ENCODE results near the gene HRG. TPM values are rescaled to one million over a fixed set of nuclear protein-coding genes. Genes with fewer than 3 reads are reported as not detected.
A peak's percentile ranks its signal among the peaks of the same experiment; 100 is the strongest.

HRG gene
- polyA plus RNA-seq, 1 donor (not counting 4 experiments of a cell fraction or from before 2014, with no cell fraction given): 0.03 TPM

DNA sequence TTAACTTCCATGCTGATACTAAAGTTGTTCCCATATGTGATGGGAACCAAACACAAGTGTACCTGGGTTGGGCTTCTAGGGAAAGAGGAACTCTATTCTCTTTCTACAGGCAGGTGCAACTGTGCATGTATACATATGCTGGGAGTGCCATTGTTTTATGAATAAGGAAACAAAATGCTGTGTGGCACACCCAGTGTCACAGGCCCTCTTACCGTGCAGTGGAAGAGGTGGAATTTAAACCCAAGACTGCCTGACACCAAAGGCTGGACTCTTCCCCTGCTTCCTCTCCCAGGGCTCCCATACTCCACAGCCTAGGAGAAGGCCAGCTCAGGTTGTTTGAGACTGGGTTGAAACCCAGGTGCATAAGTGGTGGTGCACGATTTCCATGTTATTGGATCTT lies 27.6 kb upstream of the HRG start:
- Histone ChIP-seq H2AFZ (ENCODE audit: control insufficient read depth, low read length) (no peak overlapping the region), H3K4me2 (ENCODE audit: control insufficient read depth, extremely low read depth, insufficient read depth, low read depth, low read length) (no peak overlapping the region), H3K27me3 (ENCODE audit: control insufficient read depth, extremely low read depth, insufficient read depth, low read length) (no peaks in the 10 kb centered on the region), H3K9ac (ENCODE audit: control insufficient read depth, extremely low read depth, insufficient read depth, low read length) (no peak overlapping the region), H3K36me3 (ENCODE audit: control insufficient read depth in 2 of 2, extremely low read depth in 1 of 2, insufficient read depth in 2 of 2, low read length in 2 of 2) (no peaks in the 10 kb centered on the region), H4K20me1 (ENCODE audit: control insufficient read depth, extremely low read depth, insufficient read depth, low read length) (no peaks in the 10 kb centered on the region), H3K9me1 (ENCODE audit: control insufficient read depth, extremely low read depth, insufficient read depth, low read length) (no peaks in the 10 kb centered on the region), H3K79me2 (ENCODE audit: control insufficient read depth, insufficient read depth, low read length) (no peaks in the 10 kb centered on the region), H3K4me1 (ENCODE audit: control insufficient read depth, extremely low read depth, insufficient read depth, low read length) (peaks cover 41% of the 10 kb centered on the region), H3K4me3 (ENCODE audit: control insufficient read depth in 2 of 3, extremely low read depth in 1 of 3, insufficient read depth in 2 of 3, low read depth in 1 of 3, low read length in 3 of 3) (no peak overlapping the region), H3K27ac (ENCODE audit: control insufficient read depth, insufficient read depth, low read length) (no peak overlapping the region), H3K9me3 (ENCODE audit: control insufficient read depth, low read depth, low read length) (no peaks in the 10 kb centered on the region)
- TF ChIP-seq, protein P1, sequence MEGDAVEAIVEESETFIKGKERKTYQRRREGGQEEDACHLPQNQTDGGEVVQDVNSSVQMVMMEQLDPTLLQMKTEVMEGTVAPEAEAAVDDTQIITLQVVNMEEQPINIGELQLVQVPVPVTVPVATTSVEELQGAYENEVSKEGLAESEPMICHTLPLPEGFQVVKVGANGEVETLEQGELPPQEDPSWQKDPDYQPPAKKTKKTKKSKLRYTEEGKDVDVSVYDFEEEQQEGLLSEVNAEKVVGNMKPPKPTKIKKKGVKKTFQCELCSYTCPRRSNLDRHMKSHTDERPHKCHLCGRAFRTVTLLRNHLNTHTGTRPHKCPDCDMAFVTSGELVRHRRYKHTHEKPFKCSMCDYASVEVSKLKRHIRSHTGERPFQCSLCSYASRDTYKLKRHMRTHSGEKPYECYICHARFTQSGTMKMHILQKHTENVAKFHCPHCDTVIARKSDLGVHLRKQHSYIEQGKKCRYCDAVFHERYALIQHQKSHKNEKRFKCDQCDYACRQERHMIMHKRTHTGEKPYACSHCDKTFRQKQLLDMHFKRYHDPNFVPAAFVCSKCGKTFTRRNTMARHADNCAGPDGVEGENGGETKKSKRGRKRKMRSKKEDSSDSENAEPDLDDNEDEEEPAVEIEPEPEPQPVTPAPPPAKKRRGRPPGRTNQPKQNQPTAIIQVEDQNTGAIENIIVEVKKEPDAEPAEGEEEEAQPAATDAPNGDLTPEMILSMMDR (optimal IDR thresholded peaks at IDR 0.05 in 1 of 3, IDR thresholded peaks at IDR 0.05 in 1 of 3, conservative IDR thresholded peaks at IDR 0.05 in 1 of 3; ENCODE audit: extremely low read depth in 1 of 3, insufficient read depth in 2 of 3, low read length in 3 of 3): no peak
- TF ChIP-seq EZH2 (IDR thresholded peaks at IDR 0.05; ENCODE audit: low read length): no peak
- FAIRE-seq (no peak), DNase-seq (ENCODE audit: low read depth, low spot score) (no peak)
- dilution Hi-C loops (cut with MboI; ENCODE audit: extremely low pct_ligation_motif_present, low sequenced_read_pairs): no loop called here

DNA sequence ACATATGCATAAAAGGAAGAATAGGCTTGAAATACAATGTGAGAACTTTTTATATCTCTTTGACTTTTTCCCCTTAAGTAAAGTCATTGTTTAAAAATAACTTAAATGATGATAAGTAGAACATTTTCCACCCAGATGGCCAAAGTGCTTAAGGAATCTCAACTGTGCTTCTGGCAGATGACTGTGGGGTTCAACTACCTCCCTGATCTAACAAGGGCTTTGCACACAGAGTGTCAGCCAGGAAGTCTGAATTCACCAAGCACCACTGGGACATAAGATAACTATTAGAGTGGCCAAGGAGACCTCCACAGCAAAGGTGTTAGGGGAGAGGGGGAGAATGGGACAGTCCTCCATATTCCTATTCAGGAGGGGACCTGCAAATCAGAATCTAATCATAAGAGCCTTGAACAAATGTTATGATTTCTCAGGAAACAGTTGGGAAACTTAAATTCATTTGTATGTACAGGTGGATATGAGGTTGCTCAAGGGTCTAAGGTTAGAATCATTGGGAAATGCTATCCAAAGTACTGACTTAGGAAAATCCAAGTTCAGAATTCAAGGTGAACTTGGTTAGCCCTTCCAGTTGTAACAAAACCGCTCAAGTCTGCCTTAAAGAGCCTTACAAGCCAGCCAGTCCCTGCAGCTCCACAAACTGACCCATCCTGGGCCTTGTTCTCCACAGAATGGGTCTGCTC lies 25.9 kb upstream of the HRG start, which contains the start of gene FETUB:
FETUB (plus strand) TSS at position 622 of the 695 bp plus-strand sequence; CDS start at position 684, 62 bp downstream.
- TF ChIP-seq, protein P1 (optimal IDR thresholded peaks at IDR 0.05 in 1 of 3, IDR thresholded peaks at IDR 0.05 in 1 of 3, conservative IDR thresholded peaks at IDR 0.05 in 1 of 3; ENCODE audit: extremely low read depth in 1 of 3, insufficient read depth in 2 of 3, low read length in 3 of 3): no peak
- no peak for TF ChIP-seq EZH2 (IDR thresholded peaks at IDR 0.05; ENCODE audit: low read length)
- no peak for FAIRE-seq
- Histone ChIP-seq H3K4me3 (ENCODE audit: control insufficient read depth in 2 of 3, extremely low read depth in 1 of 3, insufficient read depth in 2 of 3, low read depth in 1 of 3, low read length in 3 of 3) (peak within 1 kb of the TSS in 1 of 3 experiments; percentile 22), H3K79me2 (ENCODE audit: control insufficient read depth, insufficient read depth, low read length) (no peaks in the 10 kb centered on the region), H3K9me3 (ENCODE audit: control insufficient read depth, low read depth, low read length) (no peaks in the 10 kb centered on the region), H3K36me3 (ENCODE audit: control insufficient read depth in 2 of 2, extremely low read depth in 1 of 2, insufficient read depth in 2 of 2, low read length in 2 of 2) (no peaks in the 10 kb centered on the region), H3K9ac (ENCODE audit: control insufficient read depth, extremely low read depth, insufficient read depth, low read length) (no peak within 1 kb of the TSS), H3K4me2 (ENCODE audit: control insufficient read depth, extremely low read depth, insufficient read depth, low read depth, low read length) (peak within 1 kb of the TSS; percentile 68), H3K27me3 (ENCODE audit: control insufficient read depth, extremely low read depth, insufficient read depth, low read length) (no peaks in the 10 kb centered on the region), H3K27ac (ENCODE audit: control insufficient read depth, insufficient read depth, low read length) (no peak within 1 kb of the TSS), H4K20me1 (ENCODE audit: control insufficient read depth, extremely low read depth, insufficient read depth, low read length) (no peaks in the 10 kb centered on the region), H3K9me1 (ENCODE audit: control insufficient read depth, extremely low read depth, insufficient read depth, low read length) (no peaks in the 10 kb centered on the region), H3K4me1 (ENCODE audit: control insufficient read depth, extremely low read depth, insufficient read depth, low read length) (peaks cover 56% of the 10 kb centered on the region), H2AFZ (ENCODE audit: control insufficient read depth, low read length) (no peak within 1 kb of the TSS)
- DNase-seq (ENCODE audit: low read depth, low spot score): no peak
- dilution Hi-C loops (cut with MboI; ENCODE audit: extremely low pct_ligation_motif_present, low sequenced_read_pairs): no loop called here

All from keratinocyte (primary cell).